HFF-Myc (cell line): ENCODE measurements around the gene NUDT21.

Experiments
- DNase-seq: peaks from one replicate; pipeline ENCODE4 v3.0.0-alpha.2; 2011; ENCODE audit warnings: low read depth; ENCODE audit errors: extremely low read depth
- H3K4me3 ChIP-seq: replicated peaks from 2 replicates; pipeline ENCODE4 v1.5.1; 2011; ENCODE audit warnings: low read depth, mild to moderate bottlenecking, control low read depth, low read length
- TF ChIP-seq, protein P1 (sequence below): IDR thresholded peaks from 2 replicates; pipeline ENCODE4 v1.5.1; 2012; ENCODE audit warnings: mild to moderate bottlenecking, low read depth, low read length, control low read depth; ENCODE audit errors: missing control alignments

NUDT21 gene

DNA sequence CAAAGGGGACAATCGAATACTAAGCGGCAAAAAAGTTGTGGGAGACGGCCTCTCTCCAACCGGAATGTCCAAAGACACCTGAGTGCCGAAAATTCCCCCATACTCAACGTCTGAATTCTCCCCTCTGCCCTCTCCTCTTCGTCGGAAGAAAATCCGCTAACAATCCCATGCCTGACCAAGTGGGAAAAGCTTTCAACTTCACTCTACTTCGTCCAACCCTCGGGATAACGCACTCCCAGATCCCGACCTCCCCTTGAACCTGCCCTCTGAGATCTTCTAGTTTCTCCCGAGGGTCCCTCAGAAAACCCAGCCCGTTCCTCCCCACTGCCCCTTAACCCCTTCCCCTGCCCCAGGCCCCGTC is 26.7 kb downstream of the NUDT21 start:
- TF ChIP-seq, protein P1, sequence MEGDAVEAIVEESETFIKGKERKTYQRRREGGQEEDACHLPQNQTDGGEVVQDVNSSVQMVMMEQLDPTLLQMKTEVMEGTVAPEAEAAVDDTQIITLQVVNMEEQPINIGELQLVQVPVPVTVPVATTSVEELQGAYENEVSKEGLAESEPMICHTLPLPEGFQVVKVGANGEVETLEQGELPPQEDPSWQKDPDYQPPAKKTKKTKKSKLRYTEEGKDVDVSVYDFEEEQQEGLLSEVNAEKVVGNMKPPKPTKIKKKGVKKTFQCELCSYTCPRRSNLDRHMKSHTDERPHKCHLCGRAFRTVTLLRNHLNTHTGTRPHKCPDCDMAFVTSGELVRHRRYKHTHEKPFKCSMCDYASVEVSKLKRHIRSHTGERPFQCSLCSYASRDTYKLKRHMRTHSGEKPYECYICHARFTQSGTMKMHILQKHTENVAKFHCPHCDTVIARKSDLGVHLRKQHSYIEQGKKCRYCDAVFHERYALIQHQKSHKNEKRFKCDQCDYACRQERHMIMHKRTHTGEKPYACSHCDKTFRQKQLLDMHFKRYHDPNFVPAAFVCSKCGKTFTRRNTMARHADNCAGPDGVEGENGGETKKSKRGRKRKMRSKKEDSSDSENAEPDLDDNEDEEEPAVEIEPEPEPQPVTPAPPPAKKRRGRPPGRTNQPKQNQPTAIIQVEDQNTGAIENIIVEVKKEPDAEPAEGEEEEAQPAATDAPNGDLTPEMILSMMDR = no peak
- peak overlapping the region; percentile 58 for H3K4me3 ChIP-seq
- no peak for DNase-seq

DNA sequence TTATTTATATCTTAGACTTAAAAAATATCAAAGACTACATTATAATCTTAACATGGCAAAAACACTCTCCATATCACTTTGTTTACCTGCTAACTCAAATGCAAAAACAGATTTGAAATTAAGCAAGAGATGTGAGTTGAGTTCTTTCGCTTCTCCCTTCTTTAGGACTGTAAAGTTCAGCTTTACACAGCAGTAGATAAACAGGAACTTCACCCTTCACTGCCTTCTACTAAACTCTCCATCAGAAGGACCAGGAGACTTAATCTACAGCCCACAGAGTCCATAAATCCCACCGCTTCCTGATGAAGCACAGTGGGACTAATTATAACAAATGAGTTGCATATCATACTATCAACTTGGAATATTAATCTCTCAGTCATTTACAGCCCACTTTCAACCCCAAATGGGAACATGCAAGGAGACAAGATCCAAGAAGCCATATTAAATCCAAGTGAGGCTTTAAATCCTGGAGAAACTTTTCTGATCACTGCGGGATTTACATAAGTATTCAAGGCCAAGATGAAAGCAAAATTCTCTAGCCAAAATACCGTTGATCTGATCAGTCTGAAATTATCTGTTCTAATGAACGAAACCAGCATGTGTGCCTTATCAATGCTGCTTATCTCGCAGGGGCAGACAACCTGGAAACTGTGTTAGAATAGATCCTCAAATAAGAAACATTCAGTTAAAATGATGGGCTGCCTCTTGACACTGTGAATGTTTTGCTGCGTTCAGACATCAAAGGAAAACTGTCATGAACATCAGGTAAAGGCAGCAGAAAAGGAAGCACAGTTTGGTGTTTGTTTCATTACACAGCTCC is 27.3 kb downstream of the NUDT21 start:
- no peak for DNase-seq

DNA sequence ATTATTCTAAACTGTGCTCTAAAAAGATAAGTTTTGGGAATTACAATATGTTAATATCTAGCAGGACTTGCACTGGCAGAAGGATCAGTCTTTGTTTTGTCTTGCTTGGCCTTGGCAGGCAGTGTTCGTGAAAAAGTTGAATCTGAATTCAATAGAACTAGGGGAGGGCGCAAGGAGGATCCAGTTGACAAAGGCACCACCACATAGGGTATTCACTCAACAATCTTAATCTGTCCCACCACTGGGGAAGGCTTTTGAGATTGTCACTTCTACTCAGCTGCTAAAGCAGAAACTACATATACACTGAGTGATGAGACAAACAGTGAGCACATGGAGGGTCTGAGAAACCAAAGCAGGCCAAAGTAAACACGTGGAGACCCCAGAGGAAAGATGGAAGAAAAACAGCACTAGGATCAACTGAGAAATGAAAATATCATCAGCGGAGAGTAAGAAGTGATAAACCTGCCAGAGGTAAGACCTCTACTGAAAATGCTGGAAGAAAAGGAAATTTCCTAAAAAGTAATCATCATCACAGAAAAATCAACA is 28.2 kb downstream of the NUDT21 start:
- DNase-seq = no peak
- TF ChIP-seq, protein P1 = no peak
- peak overlapping the region; percentile 58; the same call in 1 of the 2 replicates for H3K4me3 ChIP-seq

More for the DNA sequence above, 27.3 kb downstream of the NUDT21 start:
- TF ChIP-seq, protein P1 = no peak
- peak overlapping the region; percentile 58 for H3K4me3 ChIP-seq

DNA sequence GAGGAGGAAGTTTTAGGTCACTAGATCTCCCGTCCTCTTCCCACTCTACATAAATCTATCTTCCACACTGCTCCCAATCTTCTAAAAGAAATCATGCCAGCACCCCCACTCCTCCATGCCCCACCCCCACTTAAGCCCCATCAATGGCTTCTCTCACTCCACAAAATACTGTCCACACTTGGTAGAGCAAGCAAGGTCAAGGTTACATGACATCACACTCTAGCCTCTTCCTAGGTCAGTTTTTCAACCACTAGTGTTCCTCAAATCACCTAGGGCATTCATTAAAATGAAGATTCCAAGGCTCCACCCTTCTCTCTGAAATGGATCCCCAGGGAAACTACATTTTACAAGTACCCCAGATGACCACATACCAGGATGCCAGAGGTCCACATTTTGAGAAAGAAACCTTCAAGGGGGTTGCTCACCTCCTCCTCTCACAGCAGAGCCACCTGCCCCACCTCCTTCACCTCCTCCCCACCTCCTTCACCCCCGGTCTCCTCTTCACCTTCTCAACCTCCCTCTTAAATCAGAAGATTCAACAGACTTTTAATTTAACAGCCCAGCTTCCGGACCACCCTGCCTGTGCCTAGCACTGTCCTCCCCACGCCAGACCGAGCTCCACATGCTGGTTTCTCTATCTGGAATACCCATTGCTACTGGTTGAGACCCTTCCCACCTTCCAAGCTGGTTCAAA is 29.0 kb downstream of the NUDT21 start:
- TF ChIP-seq, protein P1 = no peak
- H3K4me3 ChIP-seq = no peak overlapping the region
- no peak for DNase-seq

DNA sequence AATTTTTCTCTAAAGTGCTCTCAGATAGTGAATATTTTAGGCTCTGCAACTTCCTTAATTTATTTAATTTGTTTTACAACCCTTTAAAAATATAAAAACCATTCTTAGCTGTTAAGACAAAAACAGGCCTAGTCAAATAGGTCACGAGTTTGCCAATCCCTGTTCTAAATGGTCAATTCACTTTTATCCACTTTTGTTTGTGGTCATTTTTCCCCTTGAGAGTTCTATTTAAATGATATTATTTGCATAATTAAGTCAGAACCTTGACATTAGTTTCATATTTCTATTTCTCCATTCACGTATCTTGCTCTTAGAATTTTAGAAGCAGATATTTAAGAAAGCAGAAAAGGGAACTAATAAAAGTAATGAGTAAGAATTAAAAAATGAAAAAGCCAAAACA is 29.8 kb downstream of the NUDT21 start:
- DNase-seq = no peak
- TF ChIP-seq, protein P1 = no peak
- H3K4me3 ChIP-seq = no peak overlapping the region

DNA sequence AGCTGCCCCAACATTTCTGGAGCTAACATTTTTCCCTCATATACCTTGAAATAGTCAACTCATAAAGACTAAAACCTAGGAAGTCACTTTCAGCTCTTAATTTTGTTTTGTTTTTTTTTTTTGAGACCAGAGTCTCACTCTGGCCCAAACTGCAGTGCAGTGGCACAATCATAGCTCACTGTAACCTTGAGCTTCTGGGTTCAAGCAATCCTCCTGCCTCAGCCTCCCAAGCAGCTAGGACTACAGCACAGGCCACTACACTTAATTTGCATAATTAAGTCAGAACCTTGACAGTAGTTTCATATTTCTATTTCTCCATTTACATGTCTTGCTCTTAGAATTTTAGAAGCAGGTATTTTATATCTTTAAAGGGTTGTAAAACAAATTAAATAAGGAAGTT is 30.5 kb downstream of the NUDT21 start:
- no peak overlapping the region for H3K4me3 ChIP-seq
- TF ChIP-seq, protein P1 = no peak
- no peak for DNase-seq
